Astrocyte of the cerebellum (primary cell): ENCODE data around the gene EIF4H.

Source experiments
- DNase-seq: peaks from one replicate; pipeline ENCODE4 v3.0.0-alpha.2; 2011; ENCODE audit warnings: low read depth
- H3K4me3 ChIP-seq: 2 replicates; pipeline ENCODE4 v1.5.1; 2011; ENCODE audit warnings: mild to moderate bottlenecking, low read depth, low read length, moderate library complexity
- in situ Hi-C: cut with HindIII; loops from 2 replicates; pipeline ENCODE4 v1.10.0; 2017; ENCODE audit warnings: low sequenced_read_pairs
- TF ChIP-seq, protein P1 (sequence below): IDR thresholded peaks from 2 replicates; pipeline ENCODE4 v1.5.1; 2012; ENCODE audit warnings: low read length, low read depth, moderate library complexity, mild to moderate bottlenecking; ENCODE audit errors: missing control alignments

EIF4H gene

DNA sequence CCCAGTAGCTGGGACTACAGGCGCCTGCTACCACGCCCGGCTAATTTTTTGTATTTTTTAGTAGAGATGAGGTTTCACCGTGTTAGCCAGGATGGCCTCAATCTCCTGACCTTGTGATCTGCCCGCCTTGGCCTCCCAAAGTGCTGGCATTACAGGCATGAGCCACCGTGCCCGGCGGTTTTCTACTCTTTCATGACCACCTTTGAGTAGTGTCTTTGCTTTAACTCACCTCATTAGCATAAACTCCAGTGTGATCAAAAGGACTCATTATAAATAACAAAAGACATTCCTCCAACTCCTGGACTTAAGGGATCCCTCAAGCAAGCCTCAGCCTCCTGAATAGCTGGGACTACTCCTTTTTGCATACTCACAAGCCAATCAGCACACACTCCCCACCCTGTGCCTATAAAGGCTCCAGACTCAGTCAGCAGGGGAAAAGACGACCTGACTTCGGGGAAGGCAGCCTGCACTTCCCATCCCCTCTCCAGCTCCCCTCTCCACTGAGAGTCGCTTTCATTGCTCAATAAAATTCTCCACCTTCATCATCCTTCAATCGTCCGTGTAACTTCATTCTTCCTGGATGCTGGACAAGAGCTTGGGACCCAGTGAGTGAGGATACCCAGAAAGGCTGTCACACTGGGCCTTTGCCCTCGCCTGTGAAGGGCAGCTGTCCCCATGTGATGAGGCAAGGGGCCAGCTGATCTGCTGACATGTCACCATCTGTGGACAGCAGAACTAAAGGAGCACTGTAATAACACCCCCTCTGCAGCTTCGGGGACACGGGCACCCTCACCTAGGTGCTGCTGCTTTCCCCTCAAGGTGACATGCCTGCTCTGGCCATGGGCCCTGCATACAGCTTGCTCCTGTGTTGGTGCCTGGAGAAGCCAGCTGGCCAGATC, 35.0 kb upstream of the EIF4H start:
- in situ Hi-C loops: no loop called here
- no peak for DNase-seq
- TF ChIP-seq, protein P1, sequence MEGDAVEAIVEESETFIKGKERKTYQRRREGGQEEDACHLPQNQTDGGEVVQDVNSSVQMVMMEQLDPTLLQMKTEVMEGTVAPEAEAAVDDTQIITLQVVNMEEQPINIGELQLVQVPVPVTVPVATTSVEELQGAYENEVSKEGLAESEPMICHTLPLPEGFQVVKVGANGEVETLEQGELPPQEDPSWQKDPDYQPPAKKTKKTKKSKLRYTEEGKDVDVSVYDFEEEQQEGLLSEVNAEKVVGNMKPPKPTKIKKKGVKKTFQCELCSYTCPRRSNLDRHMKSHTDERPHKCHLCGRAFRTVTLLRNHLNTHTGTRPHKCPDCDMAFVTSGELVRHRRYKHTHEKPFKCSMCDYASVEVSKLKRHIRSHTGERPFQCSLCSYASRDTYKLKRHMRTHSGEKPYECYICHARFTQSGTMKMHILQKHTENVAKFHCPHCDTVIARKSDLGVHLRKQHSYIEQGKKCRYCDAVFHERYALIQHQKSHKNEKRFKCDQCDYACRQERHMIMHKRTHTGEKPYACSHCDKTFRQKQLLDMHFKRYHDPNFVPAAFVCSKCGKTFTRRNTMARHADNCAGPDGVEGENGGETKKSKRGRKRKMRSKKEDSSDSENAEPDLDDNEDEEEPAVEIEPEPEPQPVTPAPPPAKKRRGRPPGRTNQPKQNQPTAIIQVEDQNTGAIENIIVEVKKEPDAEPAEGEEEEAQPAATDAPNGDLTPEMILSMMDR: no peak

DNA sequence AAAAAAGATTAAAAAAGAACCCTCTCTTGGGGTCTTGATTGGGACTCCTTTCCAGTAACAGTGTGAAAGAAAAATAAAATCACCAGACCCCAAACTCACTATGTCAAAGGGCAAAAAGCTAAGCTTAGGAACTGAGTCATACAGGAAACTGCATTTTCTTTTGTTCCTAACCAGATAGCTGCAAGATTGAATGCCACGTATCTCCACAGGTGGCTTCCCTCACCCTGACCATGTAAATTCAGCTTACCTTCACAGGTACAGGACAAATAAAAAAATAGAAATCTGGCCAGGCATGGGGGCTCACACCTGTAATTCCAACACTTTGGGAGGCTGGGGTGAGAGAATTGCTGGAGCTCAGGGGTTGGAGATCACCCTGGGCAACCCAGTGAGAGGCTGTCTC, 32.5 kb upstream of the EIF4H start:
- H3K4me3 ChIP-seq: no peak overlapping the region
- in situ Hi-C loops: no loop called here
- TF ChIP-seq, protein P1: no peak
- no peak for DNase-seq

More for the DNA sequence above, 35.0 kb upstream of the EIF4H start:
- H3K4me3 ChIP-seq: no peak overlapping the region

DNA sequence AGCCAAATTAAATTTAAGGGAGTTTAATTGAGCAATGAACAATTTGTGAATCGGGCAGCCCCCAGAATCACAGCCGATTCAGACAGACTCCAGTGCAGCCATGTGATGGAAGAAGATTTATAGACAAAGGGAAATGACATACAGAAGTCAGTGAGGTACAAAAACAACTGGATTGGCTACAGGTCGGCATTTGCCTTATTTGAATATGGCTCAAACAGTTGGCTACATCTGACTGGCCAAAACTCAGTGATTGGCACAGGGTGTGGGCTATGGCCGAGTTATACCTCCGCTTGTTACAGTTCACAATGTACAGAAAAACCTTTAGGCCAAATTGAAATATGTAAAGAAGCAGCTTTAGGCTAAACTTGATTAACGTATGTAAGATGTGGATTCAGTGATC, 30.8 kb upstream of the EIF4H start:
- in situ Hi-C loops: no loop called here
- TF ChIP-seq, protein P1: no peak
- no peak overlapping the region for H3K4me3 ChIP-seq
- DNase-seq: no peak

DNA sequence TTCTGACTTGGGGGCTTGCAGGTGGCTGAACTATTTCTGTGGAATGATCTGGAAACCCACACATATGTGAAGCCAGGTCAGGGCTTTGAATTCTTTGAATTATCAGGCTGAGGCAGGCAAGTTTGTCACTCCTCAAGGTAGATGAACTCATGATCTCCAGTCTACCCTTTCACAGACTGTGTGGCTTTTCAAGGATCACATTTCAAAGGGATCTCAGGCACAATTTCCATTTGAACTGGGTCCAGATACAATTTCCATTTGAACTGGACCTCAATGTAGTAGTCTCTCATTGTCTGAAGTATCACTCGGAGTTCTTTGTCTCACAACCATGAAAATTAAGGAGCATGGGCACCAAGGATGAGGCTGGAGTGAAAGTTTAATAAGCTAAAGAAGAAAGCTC, 25.7 kb upstream of the EIF4H start:
- no peak for DNase-seq
- TF ChIP-seq, protein P1: no peak
- no peak overlapping the region for H3K4me3 ChIP-seq
- in situ Hi-C loops: no loop called here

DNA sequence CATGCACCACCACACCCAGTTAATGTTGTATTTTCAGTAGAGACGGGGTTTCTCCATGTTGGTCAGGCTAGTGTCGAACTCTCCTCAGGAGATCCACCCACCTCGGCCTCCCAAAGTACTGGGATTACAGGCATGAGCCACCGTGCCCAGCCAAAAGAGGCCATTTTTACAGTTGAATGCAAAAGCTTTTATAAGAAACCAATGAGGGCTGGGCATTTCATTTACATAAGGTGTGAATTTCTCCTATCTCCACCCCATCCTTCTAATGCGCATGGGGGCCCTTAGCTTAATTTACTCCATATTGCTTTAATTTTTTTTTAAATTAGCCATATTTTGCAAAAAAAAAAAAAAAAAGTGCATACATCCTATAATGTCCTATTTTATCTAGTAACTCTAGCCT, 25.1 kb upstream of the EIF4H start:
- no peak for DNase-seq
- in situ Hi-C loops: no loop called here
- no peak overlapping the region for H3K4me3 ChIP-seq
- TF ChIP-seq, protein P1: no peak

DNA sequence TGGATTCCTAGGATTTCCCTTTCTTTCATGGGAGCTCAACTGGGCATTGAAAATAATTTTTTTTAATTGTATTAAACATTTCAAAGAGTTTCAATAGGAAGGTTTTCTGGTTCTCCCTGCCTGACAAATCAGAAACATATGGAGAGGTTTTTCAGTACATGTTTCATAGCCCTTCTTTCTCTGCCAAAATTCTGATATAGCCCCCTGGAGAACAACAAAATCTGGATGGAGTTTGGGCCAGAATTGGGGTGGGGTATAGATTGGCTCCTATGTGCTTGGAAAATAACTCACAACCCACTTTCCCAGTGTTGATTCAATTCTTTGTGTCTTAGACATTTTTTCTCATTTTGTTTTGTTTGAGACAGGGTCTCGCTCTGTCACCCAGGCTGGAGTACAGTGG, 24.6 kb upstream of the EIF4H start:
- H3K4me3 ChIP-seq: no peak overlapping the region
- TF ChIP-seq, protein P1: no peak
- in situ Hi-C loops: no loop called here
- no peak for DNase-seq

DNA sequence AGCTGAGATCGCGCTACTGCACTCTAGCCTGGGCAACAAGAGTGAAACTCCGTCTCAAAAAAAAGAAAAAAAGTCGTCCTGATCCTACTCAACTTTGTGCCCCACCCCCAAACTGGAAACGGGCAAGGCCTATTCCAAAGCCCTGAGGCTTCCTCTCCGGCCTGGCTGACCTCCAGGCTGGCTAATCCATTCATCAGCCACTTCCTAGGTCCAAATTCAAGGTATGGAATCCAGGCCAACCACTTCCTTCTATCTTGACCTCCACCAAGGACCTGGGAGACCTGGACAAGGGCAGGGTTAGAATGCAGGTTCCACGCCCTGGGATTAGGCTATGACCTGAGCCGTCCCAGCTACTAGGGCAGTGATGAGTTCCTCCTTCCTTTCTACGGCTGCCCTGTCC, 20.4 kb upstream of the EIF4H start:
- in situ Hi-C loops: no loop called here
- TF ChIP-seq, protein P1: no peak
- H3K4me3 ChIP-seq: no peak overlapping the region
- no peak for DNase-seq
